NB4 (cell line): Measurements from ENCODE around the gene CD300C.

Experiments used
- DNase-seq: peaks from one replicate; pipeline ENCODE4 v3.0.0; 2010; ENCODE audit warnings: low read depth
- H3K4me3 ChIP-seq: one replicate; pipeline ENCODE4 v1.5.1; 2011; ENCODE audit warnings: mild to moderate bottlenecking, low read depth, low read length, moderate library complexity
- CTCF ChIP-seq: IDR thresholded peaks from one replicate; pipeline ENCODE4 v1.5.1; 2012; ENCODE audit warnings: low read depth, low read length
- MAX ChIP-seq: IDR thresholded peaks from 2 replicates; pipeline ENCODE4 v1.6.1; 2011; ENCODE audit warnings: low read depth, low read length
- MYC ChIP-seq: IDR thresholded peaks from 2 replicates; pipeline ENCODE4 v1.6.1; 2011; ENCODE audit warnings: low read depth, low read length
- POLR2A ChIP-seq: IDR thresholded peaks from 2 replicates; pipeline ENCODE4 v1.6.1; 2011; ENCODE audit warnings: mild to moderate bottlenecking; ENCODE audit not compliant: insufficient read length; ENCODE audit errors: extremely low read depth

The CD300C gene

DNA sequence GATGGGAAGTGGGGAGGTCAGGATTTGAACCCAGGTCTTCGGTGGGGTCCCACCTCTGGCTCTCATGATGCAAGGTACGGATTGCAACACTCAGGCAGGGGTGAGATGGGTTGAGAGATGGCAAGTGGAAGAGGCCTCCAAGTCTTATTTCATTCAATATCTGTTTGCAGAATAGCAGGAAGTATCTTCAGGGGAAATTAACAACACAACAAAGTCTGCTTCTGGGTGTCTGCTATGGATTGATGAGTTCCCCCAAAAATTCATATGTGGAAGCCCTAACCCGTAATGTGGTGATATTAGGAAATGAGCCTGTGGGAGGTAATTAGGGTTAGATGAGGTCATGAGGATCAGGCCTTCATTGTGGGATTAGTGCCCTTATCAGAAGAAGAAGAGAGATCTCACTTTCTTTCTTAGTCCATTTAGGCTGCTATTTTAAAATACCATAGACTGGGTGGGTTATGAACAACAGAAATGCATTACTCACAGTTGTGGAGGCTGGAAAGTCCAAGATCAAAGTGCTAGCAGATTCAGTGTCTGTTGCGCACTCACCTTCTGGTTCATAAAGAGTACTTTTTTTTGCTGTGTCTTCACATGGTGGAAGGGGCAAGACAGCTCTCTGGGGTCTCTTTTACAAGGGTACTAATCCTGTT is 25.8 kb upstream of the CD300C start:
- no peak overlapping the region for H3K4me3 ChIP-seq
- no peak for TF ChIP-seq MYC
- TF ChIP-seq POLR2A = no peak
- no peak for TF ChIP-seq MAX
- no peak for TF ChIP-seq CTCF
- peak; percentile 27 for DNase-seq

DNA sequence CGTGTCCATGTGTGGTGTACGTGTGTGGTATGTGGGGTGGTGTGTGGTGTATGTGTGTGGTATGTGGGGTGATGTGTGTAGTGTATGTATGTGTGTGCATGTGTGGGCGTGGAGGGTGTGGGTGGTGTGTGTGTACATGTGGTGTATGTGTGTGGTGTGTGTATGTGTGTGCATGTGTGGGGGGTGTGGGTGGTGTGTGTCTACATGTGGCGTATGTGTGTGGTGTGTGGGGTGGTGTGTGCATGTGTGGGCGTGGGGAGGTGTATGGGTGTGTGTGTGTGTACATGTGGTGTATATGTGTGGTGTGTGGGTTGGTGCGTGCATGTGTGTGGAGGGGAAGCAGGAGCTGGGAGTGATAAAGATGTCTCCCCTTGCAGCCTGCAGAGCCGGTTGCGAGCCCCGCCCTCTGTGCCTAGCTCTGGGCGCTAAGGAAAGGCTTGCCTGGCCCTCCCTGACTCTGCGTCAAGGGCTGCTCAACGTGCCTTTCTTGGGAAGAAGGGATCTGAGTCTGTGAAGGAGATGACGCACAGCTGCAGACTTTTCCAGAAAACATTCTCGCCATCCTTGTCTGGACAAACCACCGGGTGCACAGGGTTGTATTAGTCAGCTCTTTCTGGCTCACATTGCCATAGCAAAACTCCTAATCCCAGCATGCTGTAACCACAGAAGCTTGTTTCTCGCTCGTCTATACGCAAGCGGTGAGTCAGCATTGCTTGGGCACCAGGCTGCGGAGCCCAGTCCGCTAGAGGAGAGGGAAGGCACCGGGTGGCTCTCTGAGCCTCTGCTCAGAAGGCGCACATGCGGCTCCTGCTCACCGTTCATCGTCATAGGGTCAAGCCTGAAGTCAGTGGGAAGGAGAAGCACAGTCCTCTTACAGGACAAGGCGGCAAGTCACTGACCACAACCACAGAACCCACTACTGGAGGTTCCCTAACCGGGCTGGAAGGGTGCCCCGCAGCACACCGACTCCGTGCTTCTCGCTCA is 23.4 kb upstream of the CD300C start:
- TF ChIP-seq MYC = peak; percentile 56; the same call in 1 of the 2 replicates
- no peak for TF ChIP-seq POLR2A
- no peak for TF ChIP-seq CTCF
- peak; percentile 73 for TF ChIP-seq MAX
- no peak overlapping the region for H3K4me3 ChIP-seq
- peak; percentile 96 for DNase-seq

DNA sequence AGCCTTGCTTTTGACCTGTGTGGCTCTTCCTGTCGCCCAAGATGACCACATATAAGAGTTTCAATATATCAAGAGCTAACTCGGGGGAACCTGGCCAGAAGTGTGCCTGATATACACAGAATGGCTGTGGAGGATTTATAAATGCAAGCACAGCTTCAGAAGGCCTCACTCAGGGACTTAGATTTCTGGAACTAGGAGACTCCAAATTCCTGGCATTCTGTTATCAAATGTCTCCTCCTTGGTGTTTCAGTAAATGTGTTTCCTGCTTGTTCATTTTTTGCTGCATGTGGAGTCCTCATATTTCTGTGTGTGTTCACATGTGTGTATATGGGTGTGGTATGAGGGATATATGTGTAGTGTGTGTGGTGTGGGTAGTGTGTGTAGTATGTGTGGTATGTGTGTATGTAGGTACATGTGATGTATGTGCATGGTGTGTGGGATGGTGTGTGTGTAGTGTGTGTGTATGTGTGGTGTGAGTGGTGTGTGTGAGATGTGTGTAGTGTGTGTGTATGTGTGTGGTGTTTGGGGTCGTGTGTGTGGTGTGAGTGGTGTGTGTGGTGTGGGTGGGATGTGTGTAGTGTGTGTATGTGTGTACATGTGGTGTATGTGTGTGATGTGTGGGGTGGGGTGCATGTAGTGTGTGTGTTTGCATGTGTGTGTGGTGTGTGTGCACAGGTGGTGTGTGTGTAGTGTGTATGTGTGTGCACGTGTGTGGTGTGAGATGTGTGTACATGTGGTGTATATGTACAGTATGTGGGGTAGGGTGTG is 22.4 kb upstream of the CD300C start:
- no peak overlapping the region for H3K4me3 ChIP-seq
- no peak for DNase-seq
- TF ChIP-seq MYC (no peak), MAX (no peak), POLR2A (no peak), CTCF (no peak)

- no peak for TF ChIP-seq MYC
- TF ChIP-seq CTCF = no peak
- TF ChIP-seq POLR2A = no peak
- no peak for TF ChIP-seq MAX
- no peak within 1 kb of the TSS for H3K4me3 ChIP-seq
- peak; percentile 62 for DNase-seq
Measured at GRCh38 chr17:74567397-74567796, 21.5 kb upstream of the CD300C start, which contains the start of gene CD300H. Gene CD300H, minus strand, starts transcription at chr17:74567509.

DNA sequence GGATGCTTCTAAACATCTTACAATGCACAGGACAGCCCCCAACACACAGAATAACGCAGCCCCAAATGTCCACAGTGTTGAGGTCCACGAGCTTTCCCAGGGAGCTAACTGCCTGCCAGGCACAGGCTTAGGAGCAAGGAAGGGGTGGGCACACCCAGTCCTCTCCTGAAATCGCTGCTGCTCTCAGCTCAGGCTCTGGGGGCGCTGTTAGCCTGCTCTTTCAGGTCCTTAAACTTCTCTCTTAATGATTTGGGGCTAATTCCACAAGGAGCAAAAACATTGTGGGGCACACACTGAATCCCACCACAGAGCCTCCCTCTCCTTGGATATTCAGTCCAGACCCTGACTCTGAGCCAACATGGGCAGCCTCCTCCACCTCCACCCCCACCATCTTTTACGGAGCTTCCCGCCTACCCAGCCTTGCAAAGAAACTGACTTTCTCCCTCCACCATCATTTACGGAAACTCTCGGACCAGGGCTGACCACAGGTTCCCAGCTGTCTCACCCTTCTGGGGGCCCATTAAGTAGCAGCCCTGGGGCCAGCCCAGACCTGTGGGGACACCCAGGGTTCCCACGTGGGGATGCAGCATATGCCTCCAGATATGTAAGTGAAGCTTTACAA is 20.3 kb upstream of the CD300C start:
- DNase-seq = peak; percentile 58
- no peak overlapping the region for H3K4me3 ChIP-seq
- TF ChIP-seq POLR2A = no peak
- no peak for TF ChIP-seq MYC
- TF ChIP-seq CTCF = peak; percentile 85
